Heart left ventricle (tissue), 16 donors: ENCODE data around the gene HDLBP. TPM values are rescaled to one million over a fixed set of nuclear protein-coding genes. Genes with fewer than 3 reads are reported as not detected.
A peak's percentile ranks its signal among the peaks of the same experiment; 100 is the strongest.

Experiments
- ATAC-seq, 4 donors: fragments of 200-7000 bp; cut with Tn5 transposase; one replicate each; pipeline ENCODE4 v1.9.1; 2020 to 2022; ENCODE audit warnings: moderate library complexity in 4 of 4, mild to moderate bottlenecking in 3 of 4, moderate number of reproducible peaks in 1 of 4
- DNase-seq, 5 donors: peaks; one replicate each; pipeline ENCODE4 v3.0.0-alpha.2; 2020
- H3K27ac ChIP-seq, 12 donors: fragments of 200-600 bp; sonication (generic) in 4 of 12; one replicate each; pipeline versions ENCODE4 v1.5.0 to v1.8.0; 2016 to 2022; ENCODE audit warnings: mild to moderate bottlenecking in 2 of 12
- H3K27me3 ChIP-seq, 9 donors: fragments of 200-600 bp; sonication (generic) in 2 of 9; one replicate each; pipeline versions ENCODE4 v1.5.1 to v1.8.0; 2016 to 2022; ENCODE audit warnings: mild to moderate bottlenecking in 3 of 9
- H3K36me3 ChIP-seq, 9 donors: fragments of 200-600 bp; sonication (generic) in 2 of 9; one replicate each; pipeline versions ENCODE4 v1.5.0 to v1.8.0; 2018 to 2022; ENCODE audit warnings: mild to moderate bottlenecking in 2 of 9
- H3K4me1 ChIP-seq, 12 donors: fragments of 200-600 bp; sonication (generic) in 4 of 12; one replicate each; pipeline versions ENCODE4 v1.5.0 to v1.8.0; 2016 to 2022; ENCODE audit warnings: mild to moderate bottlenecking in 3 of 12
- H3K4me3 ChIP-seq, 12 donors: fragments of 200-600 bp; sonication (generic) in 4 of 12; one replicate each; pipeline versions ENCODE4 v1.5.0 to v1.8.0; 2017 to 2022; ENCODE audit warnings: mild to moderate bottlenecking in 9 of 12, moderate library complexity in 4 of 12
- H3K9me3 ChIP-seq, 12 donors: fragments of 200-600 bp; sonication (generic) in 4 of 12; one replicate each; pipeline versions ENCODE4 v1.5.0 to v1.8.0; 2016 to 2022; ENCODE audit warnings: mild to moderate bottlenecking in 1 of 12
- POLR2A ChIP-seq, 2 donors: fragments of 450-650 bp; IDR thresholded peaks; one replicate each; pipeline ENCODE4 v1.6.1; 2017; ENCODE audit warnings: antibody characterized with exemption in 2 of 2, mild to moderate bottlenecking in 2 of 2, moderate library complexity in 2 of 2
- WGBS, 4 donors: extraction: QIAGEN DNeasy Blood & Tissue Kit in 2 of 4; methylation state at CpG; one replicate each; pipeline versions ENCODE4 v1.1.5 to v1.1.7; 2013 to 2018; 5-methylcytosine and 5-hydroxymethylcytosine counted together
- intact Hi-C, 10 donors: fragments of 100-400 bp; cut with DNase I; formaldehyde crosslinking; loops; one replicate each; pipeline versions ENCODE4 v1.11.1 to v1.14.2; 2022
- polyA plus RNA-seq, 2 donors: library from polyadenylated mRNA; stranded (reverse); fragments of 200-250 nt; gene quantifications; one replicate each; pipeline ENCODE4 v1.2.3, GENCODE V29; 2013
- total RNA-seq, 9 donors: library from RNA; depleted of rRNA in 2 of 9; stranded (reverse); fragments of >200 nt in 2 of 9; fragmentation: NEBNext Ultra II Directional in 3 of 9; extraction: Animal tissue kit (Norgen Biotek cat#: 25700) in 3 of 9; gene quantifications; one replicate each; pipeline versions ENCODE4 v1.1.0 to v1.2.4, GENCODE V29; 2016 to 2023
- TF ChIP-seq, protein P1 (sequence below), 12 donors: fragments of 200-600 bp; sonication (generic) in 4 of 12; IDR thresholded peaks; one replicate each; pipeline versions ENCODE4 v1.5.0 to v1.8.0; 2018 to 2022; ENCODE audit warnings: antibody characterized with exemption in 12 of 12, mild to moderate bottlenecking in 5 of 12
- donor health status: ischemic (EF 13 %, LVEDD 7.1; RV severe dilation, severe dysfunction).
- donor health status: healthy with polysubstance abuse.
- donor health status: DM: no; HTN: yes; CAD: no.
- donor health status: DM: no; HTN: no; CAD: no.
- donor health status: ischemic (EF 25% LVEDD 6.9; RV normal size, moderate dysfunction).
- donor health status: ischemic (EF 25% LVEDD 5.7; RV mildly dilated, moderate dysfunction).
- donor health status: healthy.
- donor health status: DM: yes; HTN: yes; CAD: no.
- donor health status: ischemic (EF 35%, LVEDD 5.7; RV mildly dilated, moderate dysfunction).
- donor health status: nonischemic (EF 11% LVEDD 7.7; RV severe dilation, severe dysfunction).
- donor health status: DM: yes; HTN: yes; CAD: no.
- donor health status: PGD.
- donor health status: ischemic (EF 29% LVEDD 5.4; RV normal size, mild dysfunction).
- donor health status: nonischemic (EF 23%, LVEDD 6.1; RV moderate dilation, normal function).

The HDLBP gene
- total and polyA plus RNA-seq, 11 donors: 220 to 407 (median 343) TPM

DNA sequence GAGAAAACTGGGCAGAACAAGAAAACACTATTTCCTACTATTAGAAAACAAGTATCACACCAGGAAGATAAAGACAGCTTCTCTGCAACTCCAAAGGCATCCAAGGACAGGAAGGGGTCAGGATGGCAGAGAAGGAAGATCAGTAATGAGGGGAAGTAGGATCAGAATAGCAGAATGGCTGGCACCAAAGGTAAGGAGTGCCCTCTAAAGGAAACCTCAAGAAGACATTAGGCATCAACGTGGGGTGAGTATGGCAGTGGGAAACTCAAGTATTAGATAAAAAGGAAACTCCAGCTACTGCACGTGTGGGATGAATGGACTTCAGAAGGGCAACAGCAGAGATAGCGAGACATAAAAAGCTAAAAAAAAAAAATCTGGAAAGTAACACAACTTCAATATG is 25.9 kb downstream of the HDLBP start:
- peaks cover 0 to 5% (median 0%) of the 10 kb centered on the region in 9 donors for H3K36me3 ChIP-seq
- ATAC-seq (peak in 2 of 4 donors; percentile 34 to 44), DNase-seq (no peak)
- no peaks in the 10 kb centered on the region for H3K9me3 ChIP-seq
- no peak for TF ChIP-seq POLR2A (IDR thresholded peaks at IDR 0.05)
- no peak overlapping the region for H3K4me3 ChIP-seq
- 49 to 56% (median 52%) methylated on average over 3 of the region's 3 CpGs for WGBS, 4 donors
- no peak overlapping the region for H3K27ac ChIP-seq
- intact Hi-C loops: loop anchor here in 1 of 10 donors (2.0 kb wide), 1 partner anchor 13 kb away; no protein-coding TSS in a partner anchor
- peaks cover 0 to 39% (median 15%) of the 10 kb centered on the region in 12 donors for H3K4me1 ChIP-seq
- no peaks in the 10 kb centered on the region for H3K27me3 ChIP-seq

DNA sequence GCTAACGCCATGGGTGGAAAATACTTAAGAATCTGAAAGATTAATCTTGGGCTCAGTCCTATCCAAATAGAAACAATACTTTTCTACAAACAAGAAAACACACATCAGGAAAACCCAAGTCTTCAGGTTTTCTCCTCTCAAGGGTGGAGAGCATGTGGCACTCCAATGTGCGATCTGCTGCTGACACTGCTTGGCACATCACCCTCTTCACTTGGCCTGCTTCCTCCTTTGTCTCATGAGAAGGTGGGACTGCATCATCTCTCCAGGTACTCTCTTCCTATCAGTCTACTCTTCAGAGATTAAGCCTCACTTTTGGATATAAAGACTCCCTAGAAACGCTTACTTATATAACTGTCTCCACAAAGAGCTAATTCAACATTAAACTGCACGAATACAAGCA is 26.4 kb downstream of the HDLBP start:
- Histone ChIP-seq H3K4me1 (peaks cover 0 to 39% (median 15%) of the 10 kb centered on the region in 12 donors), H3K27ac (no peak overlapping the region), H3K36me3 (peaks cover 0 to 5% (median 0%) of the 10 kb centered on the region in 9 donors), H3K9me3 (no peaks in the 10 kb centered on the region), H3K4me3 (no peak overlapping the region), H3K27me3 (no peaks in the 10 kb centered on the region)
- intact Hi-C loops: loop anchor here in 1 of 10 donors (2.0 kb wide), 1 partner anchor 14 kb away; no protein-coding TSS in a partner anchor
- ATAC-seq (peak in 1 of 4 donors; percentile 53), DNase-seq (no peak)
- WGBS, 4 donors: 52 to 72% (median 60%) methylated on average over 4 of the region's 4 CpGs
- TF ChIP-seq, protein P1, sequence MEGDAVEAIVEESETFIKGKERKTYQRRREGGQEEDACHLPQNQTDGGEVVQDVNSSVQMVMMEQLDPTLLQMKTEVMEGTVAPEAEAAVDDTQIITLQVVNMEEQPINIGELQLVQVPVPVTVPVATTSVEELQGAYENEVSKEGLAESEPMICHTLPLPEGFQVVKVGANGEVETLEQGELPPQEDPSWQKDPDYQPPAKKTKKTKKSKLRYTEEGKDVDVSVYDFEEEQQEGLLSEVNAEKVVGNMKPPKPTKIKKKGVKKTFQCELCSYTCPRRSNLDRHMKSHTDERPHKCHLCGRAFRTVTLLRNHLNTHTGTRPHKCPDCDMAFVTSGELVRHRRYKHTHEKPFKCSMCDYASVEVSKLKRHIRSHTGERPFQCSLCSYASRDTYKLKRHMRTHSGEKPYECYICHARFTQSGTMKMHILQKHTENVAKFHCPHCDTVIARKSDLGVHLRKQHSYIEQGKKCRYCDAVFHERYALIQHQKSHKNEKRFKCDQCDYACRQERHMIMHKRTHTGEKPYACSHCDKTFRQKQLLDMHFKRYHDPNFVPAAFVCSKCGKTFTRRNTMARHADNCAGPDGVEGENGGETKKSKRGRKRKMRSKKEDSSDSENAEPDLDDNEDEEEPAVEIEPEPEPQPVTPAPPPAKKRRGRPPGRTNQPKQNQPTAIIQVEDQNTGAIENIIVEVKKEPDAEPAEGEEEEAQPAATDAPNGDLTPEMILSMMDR (IDR thresholded peaks at IDR 0.05): no peak

DNA sequence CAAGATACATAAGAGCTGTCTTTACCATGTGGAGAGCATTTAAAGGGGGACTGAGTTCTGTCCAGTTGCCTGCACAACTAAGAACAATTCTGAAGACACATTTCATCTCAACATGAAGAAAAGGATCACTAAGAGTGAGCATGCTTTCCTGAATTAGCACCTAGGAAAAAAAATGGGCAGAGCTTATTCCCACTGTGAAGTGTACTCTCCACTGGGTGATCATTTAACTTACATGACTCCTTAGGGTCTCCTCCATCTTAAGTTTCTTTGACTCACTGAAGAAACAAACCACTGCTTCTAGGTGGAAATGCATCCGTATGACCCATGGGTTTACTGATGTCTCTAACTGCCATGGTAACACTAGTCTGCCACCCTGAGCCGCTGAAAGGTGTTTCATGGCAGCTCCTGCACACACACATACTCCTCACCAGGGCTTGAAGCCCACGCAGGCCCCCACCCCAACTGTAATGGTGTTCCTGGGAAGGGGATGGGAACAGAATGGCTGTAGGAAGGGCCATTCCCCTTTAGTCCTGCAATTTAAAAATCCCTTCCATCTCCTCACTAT is 27.1 kb downstream of the HDLBP start:
- intact Hi-C loops: loop anchor here in 1 of 10 donors (2.0 kb wide), 1 partner anchor 14 kb away; no protein-coding TSS in a partner anchor
- peak in 1 of 4 donors; percentile 28 for ATAC-seq
- no peak for DNase-seq
- TF ChIP-seq, protein P1 (IDR thresholded peaks at IDR 0.05): no peak
- no peak for TF ChIP-seq POLR2A (IDR thresholded peaks at IDR 0.05)
- Histone ChIP-seq H3K4me3 (no peak overlapping the region), H3K27ac (no peak overlapping the region), H3K9me3 (no peaks in the 10 kb centered on the region), H3K4me1 (peaks cover 0 to 39% (median 15%) of the 10 kb centered on the region in 12 donors), H3K36me3 (peaks cover 0 to 5% (median 0%) of the 10 kb centered on the region in 9 donors), H3K27me3 (no peaks in the 10 kb centered on the region)
- WGBS, 4 donors: 67 to 75% (median 70%) methylated on average over 3 of the region's 3 CpGs

DNA sequence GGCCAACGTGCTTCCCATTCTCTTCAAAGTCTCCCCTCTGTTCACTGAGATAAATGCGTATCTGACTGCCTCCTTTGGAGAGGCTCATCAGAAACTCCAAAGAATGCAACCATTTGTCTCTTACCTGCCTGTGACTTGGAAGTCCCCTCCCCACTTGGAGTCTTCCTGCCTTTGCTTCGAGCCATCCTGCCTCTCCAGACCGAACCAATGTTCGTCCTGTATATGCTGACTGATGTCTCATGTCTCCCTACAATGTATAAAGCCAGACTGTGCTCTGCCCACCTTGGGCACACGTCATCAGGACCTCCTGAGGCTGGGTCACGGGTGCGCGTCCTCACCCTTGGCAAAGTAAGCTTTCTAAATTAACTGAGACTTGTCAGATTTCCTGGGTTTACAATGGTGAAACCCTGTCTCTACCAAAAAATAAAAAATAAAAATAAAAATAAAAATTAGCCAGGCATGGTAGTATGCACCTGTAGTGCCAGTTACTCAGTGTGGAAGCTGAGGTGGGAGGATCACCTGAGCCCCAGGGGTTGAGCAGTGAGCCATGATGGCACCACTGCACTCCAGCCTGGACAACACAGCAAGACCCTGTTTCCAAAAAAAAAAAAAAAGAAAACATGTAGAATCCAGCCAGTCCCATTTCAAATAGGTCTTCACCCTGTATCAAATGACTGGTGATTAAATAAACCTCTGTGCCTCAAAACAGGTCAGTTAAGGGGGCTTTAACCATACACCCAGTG is 29.0 kb downstream of the HDLBP start:
- Histone ChIP-seq H3K4me1 (peaks cover 0 to 36% (median 14%) of the 10 kb centered on the region in 12 donors), H3K36me3 (peaks cover 0 to 5% (median 0%) of the 10 kb centered on the region in 9 donors), H3K4me3 (no peak overlapping the region), H3K27ac (no peak overlapping the region), H3K9me3 (no peaks in the 10 kb centered on the region), H3K27me3 (no peaks in the 10 kb centered on the region)
- TF ChIP-seq, protein P1 (IDR thresholded peaks at IDR 0.05): no peak
- no peak for TF ChIP-seq POLR2A (IDR thresholded peaks at IDR 0.05)
- intact Hi-C loops: no loop called here
- DNase-seq (no peak), ATAC-seq (no peak)
- 93 to 95% (median 94%) methylated on average over 9 of the region's 9 CpGs for WGBS, 4 donors
